Prostate gland (tissue), 1 donor: ENCODE results near the gene EGFLAM.

Source experiments
- POLR2A ChIP-seq: fragments of 450-650 bp; IDR thresholded peaks from one replicate; pipeline ENCODE4 v1.6.1; 2016; ENCODE audit warnings: antibody characterized with exemption, mild to moderate bottlenecking
- POLR2AphosphoS5 ChIP-seq: sonication (generic); formaldehyde crosslinking; IDR thresholded peaks from one replicate; pipeline ENCODE4 v1.6.1; 2017; ENCODE audit warnings: antibody characterized with exemption

GRCh38 chr5:38433160-38433861 is 175.0 kb downstream of the EGFLAM start:
- TF ChIP-seq POLR2A: no peak
- TF ChIP-seq POLR2AphosphoS5: no peak
